OCI-LY3 (cell line): ENCODE data around the gene CSTB.

Source experiments
- H2AFZ ChIP-seq: fragments of 200-600, 300-600 bp; shearing (Covaris generic); 2 replicates; pipeline ENCODE4 v1.6.0; 2014; ENCODE audit warnings: antibody characterized with exemption, low read depth, low read length
- H3K27ac ChIP-seq: fragments of 200-600, 300-600 bp; sonication (generic); 2 replicates; pipeline ENCODE4 v1.5.1; 2014; ENCODE audit warnings: mild to moderate bottlenecking, low read length, moderate library complexity, mixed read lengths
- H3K27me3 ChIP-seq: fragments of 200-600, 300-600 bp; sonication (generic); 2 replicates; pipeline ENCODE4 v1.6.1; 2014; ENCODE audit warnings: low read depth, low read length, mixed read lengths
- H3K36me3 ChIP-seq: fragments of 200-600, 300-600 bp; sonication (generic); replicated peaks from 2 replicates; pipeline ENCODE3; 2014; ENCODE audit warnings: low read depth, low read length, mixed read lengths
- H3K4me1 ChIP-seq: fragments of 300-600, 200-600 bp; sonication (generic); 2 replicates; pipeline ENCODE4 v1.6.1; 2014; ENCODE audit warnings: low read length, mixed read lengths
- H3K4me2 ChIP-seq: fragments of 200-600, 300-600 bp; sonication (generic); 2 replicates; pipeline ENCODE4 v1.6.1; 2014; ENCODE audit warnings: low read length, mixed read lengths
- H3K4me3 ChIP-seq: fragments of 300-600, 200-600 bp; sonication (generic); 2 replicates; pipeline ENCODE4 v1.5.1; 2014; ENCODE audit warnings: antibody characterized with exemption, mild to moderate bottlenecking, low read length, moderate library complexity
- H3K79me2 ChIP-seq: fragments of 300-600, 200-600 bp; shearing (Covaris generic); 2 replicates; pipeline ENCODE4 v1.6.1; 2014; ENCODE audit warnings: mild to moderate bottlenecking, low read length, mixed read lengths
- H3K9ac ChIP-seq: fragments of 300-600, 200-600 bp; shearing (Covaris generic); 2 replicates; pipeline ENCODE4 v1.6.0; 2014; ENCODE audit warnings: mild to moderate bottlenecking, low read length, moderate library complexity
- H3K9me3 ChIP-seq: fragments of 200-600, 300-600 bp; shearing (Covaris generic); 2 replicates; pipeline ENCODE4 v1.6.1; 2014; ENCODE audit warnings: low read length, mixed read lengths; ENCODE audit not compliant: insufficient read depth
- H4K20me1 ChIP-seq: fragments of 200-600, 300-600 bp; sonication (generic); 2 replicates; pipeline ENCODE4 v1.6.1; 2016; ENCODE audit warnings: low read length, mixed read lengths; ENCODE audit not compliant: insufficient read depth
- EZH2phosphoT487 ChIP-seq: fragments of 200-600 bp; shearing (Covaris generic); IDR thresholded peaks from 2 replicates; pipeline ENCODE4 v1.6.1; 2018; ENCODE audit warnings: antibody characterized with exemption, mixed run types, low read depth
- TF ChIP-seq, protein P1 (sequence below): fragments of 200-600, 300-600 bp; sonication (generic); IDR thresholded peaks from 2 replicates; pipeline ENCODE4 v1.5.1; 2014; ENCODE audit warnings: antibody characterized with exemption, low read length, low read depth

Gene CSTB

DNA sequence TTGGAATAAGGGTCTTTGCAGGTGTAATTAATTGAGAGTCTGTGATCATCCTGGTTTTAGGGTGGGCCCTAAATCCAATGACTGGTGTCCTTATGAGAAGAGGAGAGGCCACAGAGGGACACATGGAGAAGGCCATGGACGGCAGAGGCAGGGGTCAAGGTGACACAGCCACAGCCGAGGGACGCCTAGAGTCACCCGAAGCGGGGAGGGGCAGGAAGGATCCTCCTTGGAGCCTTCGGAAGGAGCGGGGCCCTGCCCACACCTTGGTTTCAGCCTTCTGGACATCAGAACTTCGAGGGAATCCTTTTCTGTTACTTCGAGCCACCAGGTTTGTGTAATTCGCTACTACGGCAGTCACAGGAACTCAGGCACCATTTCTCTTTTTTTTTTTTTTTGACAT is 44.4 kb upstream of the CSTB start:
- Histone ChIP-seq H3K4me3 (no peak overlapping the region), H3K4me2 (no peak overlapping the region), H3K9ac (no peak overlapping the region), H3K4me1 (peaks cover 2% of the 10 kb centered on the region; the same call in 1 of the 2 replicates), H3K79me2 (no peaks in the 10 kb centered on the region), H3K36me3 (no peaks in the 10 kb centered on the region), H3K27ac (no peak overlapping the region), H4K20me1 (no peaks in the 10 kb centered on the region), H3K27me3 (no peaks in the 10 kb centered on the region), H3K9me3 (peaks cover 6% of the 10 kb centered on the region; the same call in 1 of the 2 replicates), H2AFZ (no peak overlapping the region)
- no peak for TF ChIP-seq EZH2phosphoT487
- TF ChIP-seq, protein P1, sequence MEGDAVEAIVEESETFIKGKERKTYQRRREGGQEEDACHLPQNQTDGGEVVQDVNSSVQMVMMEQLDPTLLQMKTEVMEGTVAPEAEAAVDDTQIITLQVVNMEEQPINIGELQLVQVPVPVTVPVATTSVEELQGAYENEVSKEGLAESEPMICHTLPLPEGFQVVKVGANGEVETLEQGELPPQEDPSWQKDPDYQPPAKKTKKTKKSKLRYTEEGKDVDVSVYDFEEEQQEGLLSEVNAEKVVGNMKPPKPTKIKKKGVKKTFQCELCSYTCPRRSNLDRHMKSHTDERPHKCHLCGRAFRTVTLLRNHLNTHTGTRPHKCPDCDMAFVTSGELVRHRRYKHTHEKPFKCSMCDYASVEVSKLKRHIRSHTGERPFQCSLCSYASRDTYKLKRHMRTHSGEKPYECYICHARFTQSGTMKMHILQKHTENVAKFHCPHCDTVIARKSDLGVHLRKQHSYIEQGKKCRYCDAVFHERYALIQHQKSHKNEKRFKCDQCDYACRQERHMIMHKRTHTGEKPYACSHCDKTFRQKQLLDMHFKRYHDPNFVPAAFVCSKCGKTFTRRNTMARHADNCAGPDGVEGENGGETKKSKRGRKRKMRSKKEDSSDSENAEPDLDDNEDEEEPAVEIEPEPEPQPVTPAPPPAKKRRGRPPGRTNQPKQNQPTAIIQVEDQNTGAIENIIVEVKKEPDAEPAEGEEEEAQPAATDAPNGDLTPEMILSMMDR, result no peak

DNA sequence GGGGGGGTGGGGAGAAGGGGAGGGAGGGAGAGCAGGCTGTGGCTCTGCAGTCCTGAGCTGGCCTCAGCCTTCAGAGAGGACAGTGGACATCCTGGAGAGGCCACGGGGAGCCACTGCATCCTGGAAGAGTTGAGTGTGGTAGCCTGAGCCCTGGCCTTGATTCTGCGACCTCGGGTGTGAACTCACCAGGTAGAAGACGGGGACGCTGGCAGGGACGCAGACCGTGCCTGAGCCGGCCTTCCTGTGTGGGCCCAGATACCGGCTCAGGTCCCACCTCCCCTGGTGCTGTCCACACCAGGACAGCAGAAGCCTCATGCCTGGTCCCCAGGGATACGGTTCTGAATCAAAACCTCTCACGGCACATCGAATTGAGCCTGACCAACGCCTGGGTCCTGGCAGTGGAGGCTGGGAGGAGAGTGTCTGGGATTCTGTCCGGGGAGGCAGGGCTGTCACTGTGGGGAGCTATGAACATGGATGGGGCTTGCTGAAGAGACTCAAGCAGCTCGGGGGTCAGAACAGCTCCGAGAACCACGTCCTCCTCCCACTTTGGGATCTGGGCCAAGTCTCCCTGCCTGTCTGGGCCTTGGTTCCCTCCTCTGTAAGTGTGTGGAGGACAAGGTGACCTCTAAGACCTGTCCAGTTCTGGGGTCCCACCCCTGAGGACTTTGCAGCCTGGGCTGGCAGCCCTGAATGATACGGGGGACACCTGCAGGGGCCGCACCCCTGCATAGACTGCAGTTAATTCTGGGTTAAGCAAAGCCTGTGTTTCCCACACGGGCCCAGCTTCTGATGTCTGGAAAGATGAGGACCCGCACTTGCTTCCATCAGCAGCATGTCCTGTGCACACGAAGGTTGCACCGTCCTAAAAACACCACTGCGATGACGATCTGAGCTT is 43.6 kb upstream of the CSTB start:
- no peak for TF ChIP-seq EZH2phosphoT487
- TF ChIP-seq, protein P1, result no peak
- Histone ChIP-seq H3K27me3 (0 out of 2 replicates have a peak, but pooled peaks cover 1% of the 10 kb centered on the region), H3K4me1 (peaks cover 2% of the 10 kb centered on the region; the same call in 1 of the 2 replicates), H4K20me1 (no peaks in the 10 kb centered on the region), H3K9ac (no peak overlapping the region), H2AFZ (no peak overlapping the region), H3K9me3 (peaks cover 6% of the 10 kb centered on the region; the same call in 1 of the 2 replicates), H3K36me3 (no peaks in the 10 kb centered on the region), H3K4me3 (no peak overlapping the region), H3K79me2 (no peaks in the 10 kb centered on the region), H3K27ac (no peak overlapping the region), H3K4me2 (no peak overlapping the region)

DNA sequence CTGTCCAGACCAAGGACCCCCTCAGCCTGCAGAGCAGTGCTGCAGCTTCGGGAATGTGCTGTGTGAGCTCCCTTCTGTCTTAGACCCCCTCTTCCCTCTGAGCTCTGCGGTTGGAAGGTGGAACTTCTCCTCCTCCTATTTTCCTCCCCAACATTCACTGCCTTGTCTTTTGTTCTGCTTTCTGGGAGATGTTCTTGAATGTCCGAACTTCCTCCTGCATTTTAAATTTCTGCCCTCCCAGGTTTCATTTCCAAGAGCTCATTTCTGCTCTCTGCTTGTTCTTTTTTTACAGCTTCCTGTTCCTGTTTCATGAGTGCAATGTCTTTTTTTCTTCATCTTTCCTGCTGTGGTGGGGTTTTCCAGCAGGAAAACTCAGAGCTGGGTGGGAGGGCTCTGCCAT is 42.6 kb upstream of the CSTB start:
- TF ChIP-seq, protein P1, result no peak
- no peak for TF ChIP-seq EZH2phosphoT487
- H4K20me1 ChIP-seq, result no peaks in the 10 kb centered on the region
- no peak overlapping the region for H3K27ac ChIP-seq
- peaks cover 2% of the 10 kb centered on the region; the same call in 1 of the 2 replicates for H3K4me1 ChIP-seq
- H3K9ac ChIP-seq, result no peak overlapping the region
- H3K36me3 ChIP-seq, result no peaks in the 10 kb centered on the region
- H2AFZ ChIP-seq, result no peak overlapping the region
- no peak overlapping the region for H3K4me3 ChIP-seq
- H3K27me3 ChIP-seq, result 0 out of 2 replicates have a peak, but pooled peaks cover 2% of the 10 kb centered on the region
- H3K9me3 ChIP-seq, result peaks cover 6% of the 10 kb centered on the region; the same call in 1 of the 2 replicates
- no peaks in the 10 kb centered on the region for H3K79me2 ChIP-seq
- no peak overlapping the region for H3K4me2 ChIP-seq
